ENCODE data around the gene CITED1. TPM values are rescaled to one million over a fixed set of nuclear protein-coding genes. Genes with fewer than 3 reads are reported as not detected.
"Not testable (repeated sequence)": the region's sequence is repeated elsewhere in the genome, so short reads cannot be mapped to it uniquely, and the experiment has no call there.

Gene CITED1, protein sequence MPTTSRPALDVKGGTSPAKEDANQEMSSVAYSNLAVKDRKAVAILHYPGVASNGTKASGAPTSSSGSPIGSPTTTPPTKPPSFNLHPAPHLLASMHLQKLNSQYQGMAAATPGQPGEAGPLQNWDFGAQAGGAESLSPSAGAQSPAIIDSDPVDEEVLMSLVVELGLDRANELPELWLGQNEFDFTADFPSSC
- under 1 TPM in 1 of 2 donors, not detected in 1; 0.38 TPM for total RNA-seq

DNA sequence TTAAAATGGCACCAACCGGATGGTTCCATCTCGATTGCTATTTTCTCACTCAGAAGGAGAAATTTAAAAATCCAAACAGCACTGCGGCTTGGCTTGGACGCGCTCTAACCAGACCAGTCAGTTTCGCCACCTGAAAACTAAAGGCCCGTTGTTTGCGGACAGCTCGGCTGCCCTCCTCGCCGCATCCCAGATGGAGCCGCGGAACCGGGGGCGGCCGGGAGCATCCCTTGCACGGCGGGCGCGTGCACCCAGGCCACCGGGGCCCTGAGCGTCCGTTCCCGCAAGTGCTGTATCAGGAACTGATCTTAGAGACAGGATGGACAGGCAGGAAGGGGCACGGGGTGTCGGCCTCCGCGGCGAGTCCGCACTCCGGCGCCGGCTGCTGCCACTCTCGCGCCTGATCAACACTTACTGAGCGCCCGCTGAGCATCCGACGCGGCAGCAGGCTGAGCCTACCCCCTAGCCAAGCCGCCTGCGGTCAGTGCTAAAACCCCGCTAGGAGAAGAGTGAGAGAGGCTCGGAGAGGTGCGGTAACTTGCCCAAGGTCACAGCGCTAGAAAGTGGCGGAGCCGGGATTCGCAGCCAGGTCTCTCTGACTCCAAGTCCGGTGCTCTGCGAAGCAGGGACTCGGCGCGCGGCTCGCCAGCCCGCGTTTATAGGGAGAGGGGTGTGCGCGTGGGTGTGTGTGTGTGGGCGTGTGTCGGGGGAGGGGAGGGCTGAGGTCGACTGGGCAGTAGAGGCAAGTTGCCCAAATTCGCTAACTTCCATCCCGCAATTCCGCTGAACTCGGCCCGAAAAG, at the start of gene CITED1:
Gene CITED1 (minus strand): TSS at position 629 of the 799 bp plus-strand sequence. CDS start 3,045 bp downstream, outside the sequence.
- H3K27me3 Mint-ChIP-seq (ENCODE audit: low read depth), result peaks cover 79% of the 10 kb centered on the region

GRCh38 chrX:72352786-72353185, 47.1 kb upstream of the CITED1 start:
- Mint-ChIP-seq H3K36me3 (ENCODE audit: insufficient read depth in 2 of 2) (peaks cover 2 to 4% of the 10 kb centered on the region in 2 donors), H3K4me3 (no peak overlapping the region), H3K27me3 (ENCODE audit: low read depth) (peaks cover 22% of the 10 kb centered on the region), H3K9me3 (no peaks in the 10 kb centered on the region), H3K27ac (no peak overlapping the region), H3K4me1 (ENCODE audit: low read depth) (peaks cover 17% of the 10 kb centered on the region)
- DNase-seq (no peak), ATAC-seq (replicated peaks in 1 of 2) (no peak)

More for the DNA sequence above, at the start of gene CITED1:
- Mint-ChIP-seq H3K9me3 (no peaks in the 10 kb centered on the region), H3K27ac (peak within 1 kb of the TSS; percentile 85), H3K36me3 (ENCODE audit: insufficient read depth in 2 of 2) (no peaks in the 10 kb centered on the region), H3K4me3 (peak within 1 kb of the TSS; percentile 86 to 91), H3K4me1 (ENCODE audit: low read depth) (peaks cover 20% of the 10 kb centered on the region)
- DNase-seq (peak in 1 of 2 donors; percentile 22), ATAC-seq (replicated peaks in 1 of 2) (peak; percentile 34 to 49)

- Mint-ChIP-seq H3K4me3 (no peak overlapping the region), H3K9me3 (no peaks in the 10 kb centered on the region), H3K4me1 (ENCODE audit: low read depth) (peaks cover 17% of the 10 kb centered on the region), H3K27me3 (ENCODE audit: low read depth) (peaks cover 17% of the 10 kb centered on the region), H3K27ac (no peak overlapping the region), H3K36me3 (ENCODE audit: insufficient read depth in 2 of 2) (peaks cover 4% of the 10 kb centered on the region in 2 donors)
- ATAC-seq (replicated peaks in 1 of 2) (no peak), DNase-seq (no peak)
Measured at GRCh38 chrX:72351606-72352334, 46.1 kb upstream of the CITED1 start.

DNA sequence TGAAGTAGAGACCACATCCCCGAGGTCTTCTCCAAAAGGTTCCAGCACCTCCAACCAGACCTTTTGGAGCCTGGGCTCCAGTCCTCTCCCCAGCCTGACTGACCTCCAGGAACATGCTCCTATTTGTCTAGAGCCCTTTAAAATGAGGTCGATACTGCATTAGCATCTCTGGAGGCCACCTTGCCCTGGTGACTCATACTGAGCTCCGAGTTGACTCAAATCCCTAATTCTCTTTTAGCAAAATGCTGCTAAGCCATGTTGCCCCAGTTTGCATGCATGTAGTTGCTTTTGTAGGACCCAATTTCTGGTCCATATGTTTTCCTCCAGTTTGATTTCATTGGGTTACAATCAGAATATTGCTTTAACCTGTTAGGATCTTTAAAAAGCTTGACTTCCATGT, 43.5 kb upstream of the CITED1 start:
- DNase-seq, result peak; percentile 45 to 48
- Mint-ChIP-seq H3K9me3 (no peaks in the 10 kb centered on the region), H3K36me3 (ENCODE audit: insufficient read depth in 2 of 2) (peaks cover 4 to 5% of the 10 kb centered on the region in 2 donors), H3K27ac (peak overlapping the region; percentile 84), H3K27me3 (ENCODE audit: low read depth) (peaks cover 26% of the 10 kb centered on the region), H3K4me3 (peak overlapping the region; percentile 52 to 86), H3K4me1 (ENCODE audit: low read depth) (peaks cover 17% of the 10 kb centered on the region)
- peak; percentile 77 to 81 for ATAC-seq (replicated peaks in 1 of 2)

- Mint-ChIP-seq H3K36me3 (ENCODE audit: insufficient read depth in 2 of 2) (peaks cover 4 to 5% of the 10 kb centered on the region in 2 donors), H3K4me3 (peak overlapping the region in 1 of 2 donors; percentile 86)
Measured at GRCh38 chrX:72348247-72348979, 42.7 kb upstream of the CITED1 start.

GRCh38 chrX:72347366-72347765, 41.7 kb upstream of the CITED1 start:
- DNase-seq (no peak), ATAC-seq (replicated peaks in 1 of 2) (no peak)
- peaks cover 4 to 5% of the 10 kb centered on the region in 2 donors for H3K36me3 Mint-ChIP-seq (ENCODE audit: insufficient read depth in 2 of 2)
- no peak overlapping the region for H3K4me3 Mint-ChIP-seq
- peaks cover 17% of the 10 kb centered on the region for H3K4me1 Mint-ChIP-seq (ENCODE audit: low read depth)
- H3K27me3 Mint-ChIP-seq (ENCODE audit: low read depth), result peaks cover 26% of the 10 kb centered on the region
- H3K27ac Mint-ChIP-seq, result no peak overlapping the region
- no peaks in the 10 kb centered on the region for H3K9me3 Mint-ChIP-seq

More at GRCh38 chrX:72348247-72348979, 42.7 kb upstream of the CITED1 start:
- Mint-ChIP-seq H3K4me1 (ENCODE audit: low read depth) (peaks cover 17% of the 10 kb centered on the region), H3K27me3 (ENCODE audit: low read depth) (peaks cover 26% of the 10 kb centered on the region), H3K27ac (peak overlapping the region; percentile 84), H3K9me3 (no peaks in the 10 kb centered on the region)
- DNase-seq (peak; percentile 27 to 41), ATAC-seq (replicated peaks in 1 of 2) (peak; percentile 90 to 93)

GRCh38 chrX:72346302-72346949, 40.7 kb upstream of the CITED1 start:
- DNase-seq (no peak), ATAC-seq (replicated peaks in 1 of 2) (no peak)
- H3K9me3 Mint-ChIP-seq, result no peaks in the 10 kb centered on the region
- no peak overlapping the region for H3K4me3 Mint-ChIP-seq
- H3K4me1 Mint-ChIP-seq (ENCODE audit: low read depth), result peaks cover 17% of the 10 kb centered on the region
- peaks cover 2 to 5% of the 10 kb centered on the region in 2 donors for H3K36me3 Mint-ChIP-seq (ENCODE audit: insufficient read depth in 2 of 2)
- H3K27me3 Mint-ChIP-seq (ENCODE audit: low read depth), result peaks cover 21% of the 10 kb centered on the region
- H3K27ac Mint-ChIP-seq, result no peak overlapping the region

DNA sequence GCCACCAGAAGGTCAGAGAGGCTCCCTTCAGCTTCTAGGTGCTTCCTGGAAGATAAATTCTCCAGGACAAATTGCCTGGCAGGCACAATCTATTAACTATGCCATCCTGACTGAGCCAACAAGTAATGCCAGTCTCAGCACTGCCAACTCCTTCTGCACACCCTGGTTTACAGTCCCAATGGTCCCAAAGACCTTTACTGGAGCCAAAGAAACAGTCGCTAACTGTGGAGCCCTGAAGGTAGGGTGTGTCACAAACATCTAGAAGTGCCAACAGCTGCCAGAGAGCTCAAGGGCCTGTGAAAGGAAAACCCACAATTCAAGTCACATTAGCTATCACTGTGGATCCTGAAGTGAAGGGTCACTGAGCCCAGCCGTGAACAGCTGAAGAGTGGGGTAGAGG, 34.9 kb upstream of the CITED1 start:
- Mint-ChIP-seq H3K27ac (no peak overlapping the region), H3K4me1 (ENCODE audit: low read depth) (no peaks in the 10 kb centered on the region), H3K27me3 (ENCODE audit: low read depth) (peaks cover 24% of the 10 kb centered on the region), H3K4me3 (no peak overlapping the region), H3K36me3 (ENCODE audit: insufficient read depth in 2 of 2) (peaks cover 0 to 5% of the 10 kb centered on the region in 2 donors), H3K9me3 (no peaks in the 10 kb centered on the region)
- ATAC-seq (replicated peaks in 1 of 2) (no peak), DNase-seq (no peak)

- Mint-ChIP-seq H3K36me3 (ENCODE audit: insufficient read depth in 2 of 2) (peaks cover 0 to 5% of the 10 kb centered on the region in 2 donors), H3K27ac (no peak overlapping the region), H3K4me3 (no peak overlapping the region), H3K4me1 (ENCODE audit: low read depth) (no peaks in the 10 kb centered on the region), H3K9me3 (no peaks in the 10 kb centered on the region), H3K27me3 (ENCODE audit: low read depth) (peaks cover 23% of the 10 kb centered on the region)
- DNase-seq (no peak), ATAC-seq (replicated peaks in 1 of 2) (no peak)
Measured at GRCh38 chrX:72340041-72340440, 34.3 kb upstream of the CITED1 start.

DNA sequence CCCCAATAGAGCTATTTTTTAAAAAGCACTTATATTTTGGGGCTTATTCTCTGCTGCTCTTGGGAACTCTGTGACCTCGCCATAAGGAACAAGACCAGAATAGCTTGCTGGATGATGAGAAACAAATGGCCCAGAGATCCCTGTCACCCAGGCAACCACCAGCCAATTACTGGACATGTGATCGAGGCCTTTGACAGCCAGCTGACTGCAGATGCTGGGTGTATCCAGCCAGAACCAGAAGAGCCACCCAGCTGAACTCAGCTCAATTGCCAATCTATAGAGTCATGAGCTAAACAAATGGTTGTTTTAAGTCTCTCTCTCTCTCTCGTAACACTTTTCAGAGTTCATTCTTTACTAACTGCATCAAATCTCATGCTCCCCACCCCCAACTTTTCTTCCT, 24.4 kb upstream of the CITED1 start:
- no peak for DNase-seq
- ATAC-seq (replicated peaks in 1 of 2), result no peak
- Mint-ChIP-seq H3K4me1 (ENCODE audit: low read depth) (no peaks in the 10 kb centered on the region), H3K9me3 (no peaks in the 10 kb centered on the region), H3K36me3 (ENCODE audit: insufficient read depth in 2 of 2) (peaks cover 0 to 2% of the 10 kb centered on the region in 2 donors), H3K27ac (no peak overlapping the region), H3K4me3 (no peak overlapping the region), H3K27me3 (ENCODE audit: low read depth) (peaks cover 6% of the 10 kb centered on the region)

DNA sequence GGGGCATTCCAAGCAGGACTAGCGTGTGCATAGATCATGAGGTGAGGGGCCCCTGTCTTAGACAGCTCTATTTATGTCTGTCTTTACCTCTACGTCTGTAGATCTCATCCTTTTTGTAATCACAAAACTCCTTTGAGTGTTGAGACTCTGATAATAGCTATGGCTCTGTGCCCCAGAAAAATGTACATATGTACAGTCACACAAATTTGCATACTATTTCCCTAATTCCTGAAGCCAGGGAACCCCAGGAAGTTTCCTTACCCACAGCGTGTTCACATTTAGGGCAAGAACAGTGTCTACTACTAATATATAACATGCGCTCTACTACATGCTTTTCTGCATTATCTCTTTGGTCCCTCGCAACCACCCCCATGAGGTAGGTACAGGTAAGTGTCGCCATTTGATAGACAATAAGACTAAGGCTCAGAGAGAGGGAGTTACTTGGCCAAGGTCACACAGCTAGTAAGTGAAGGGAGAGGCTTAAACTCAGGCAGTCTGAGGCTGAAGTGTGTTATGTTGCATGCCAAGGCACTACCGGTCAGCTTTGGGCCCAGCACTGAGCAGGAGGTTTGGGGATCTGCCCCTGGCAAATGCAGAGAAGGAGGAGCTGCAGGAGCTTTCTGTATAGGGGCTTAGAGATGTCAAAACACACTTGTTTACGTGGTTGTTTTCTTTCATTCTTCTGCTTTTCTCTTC, 21.0 kb upstream of the CITED1 start:
- DNase-seq, result no peak
- H3K27me3 Mint-ChIP-seq (ENCODE audit: low read depth), result peaks cover 6% of the 10 kb centered on the region

GRCh38 chrX:72319651-72320050, 13.9 kb upstream of the CITED1 start:
- DNase-seq; H3K27ac Mint-ChIP-seq; H3K27me3 Mint-ChIP-seq (ENCODE audit: low read depth); H3K4me1 Mint-ChIP-seq (ENCODE audit: low read depth); H3K9me3 Mint-ChIP-seq; H3K36me3 Mint-ChIP-seq (ENCODE audit: insufficient read depth in 2 of 2); H3K4me3 Mint-ChIP-seq; ATAC-seq (replicated peaks in 1 of 2): not testable (repeated sequence)

More for the DNA sequence above, 21.0 kb upstream of the CITED1 start:
- Mint-ChIP-seq H3K4me3 (no peak overlapping the region), H3K4me1 (ENCODE audit: low read depth) (no peaks in the 10 kb centered on the region), H3K36me3 (ENCODE audit: insufficient read depth in 2 of 2) (peaks cover 0 to 2% of the 10 kb centered on the region in 2 donors), H3K27ac (no peak overlapping the region), H3K9me3 (no peaks in the 10 kb centered on the region)
- ATAC-seq (replicated peaks in 1 of 2), result no peak
